HEK293 (cell line): ENCODE measurements around the gene SIDT1.

Source experiments
- CTCF ChIA-PET: fragments of 350-600 bp; formaldehyde crosslinking; extraction: SDS; loops from one replicate; lab custom pipeline; 2021; ENCODE audit warnings: antibody characterized with exemption; lab: Yijun Ruan, JAX
- POLR2A ChIA-PET: fragments of 300-600 bp; formaldehyde crosslinking; extraction: SDS; loops from one replicate; lab custom pipeline; 2020; ENCODE audit warnings: antibody characterized with exemption, inconsistent platforms; lab: Yijun Ruan, JAX
- H3K27ac ChIP-seq: fragments of 200-500 bp; sonication (Bioruptor generic); 2 replicates; pipeline ENCODE4 v1.5.1; 2014; ENCODE audit warnings: low read depth, low read length, control low read depth, inconsistent platforms; ENCODE audit errors: extremely low read depth
- H3K36me3 ChIP-seq, 2 experiments: fragments of 200-500 bp in 1 of 2; sonication (Bioruptor generic) in 1 of 2; 1 replicate in 1 of 2; 2 replicates in 1 of 2; pipeline ENCODE4 v1.5.1; 2014 to 2017; ENCODE audit warnings: inconsistent platforms in 2 of 2, low read length in 2 of 2; ENCODE audit not compliant: control insufficient read depth in 2 of 2, insufficient read depth in 1 of 2
- H3K4me1 ChIP-seq: fragments of 200-500 bp; sonication (Bioruptor generic); 2 replicates; pipeline ENCODE4 v1.5.1; 2014; ENCODE audit warnings: mild to moderate bottlenecking, low read length, inconsistent platforms; ENCODE audit not compliant: control insufficient read depth, insufficient read depth
- H3K4me3 ChIP-seq: 2 replicates; pipeline ENCODE4 v1.5.1; 2011; ENCODE audit warnings: low read depth, mild to moderate bottlenecking, control low read depth, low read length, moderate library complexity
- H3K9me3 ChIP-seq: fragments of 200-500 bp; sonication (Bioruptor generic); 2 replicates; pipeline ENCODE4 v1.5.1; 2014; ENCODE audit warnings: low read depth, low read length, inconsistent platforms; ENCODE audit not compliant: control insufficient read depth, insufficient read depth
- BCL6B ChIP-seq: fragments of 450-650 bp; formaldehyde crosslinking; IDR thresholded peaks from 2 replicates; pipeline ENCODE4 v1.5.1; 2017; ENCODE audit warnings: missing biosample characterization, missing genetic modification characterization
- PRDM6 ChIP-seq: fragments of 450-650 bp; formaldehyde crosslinking; IDR thresholded peaks from 2 replicates; pipeline ENCODE4 v1.5.1; 2017; ENCODE audit warnings: missing biosample characterization, missing genetic modification characterization
- RBAK ChIP-seq: fragments of 450-650 bp; formaldehyde crosslinking; IDR thresholded peaks from 2 replicates; pipeline ENCODE4 v1.5.1; 2016; ENCODE audit warnings: missing biosample characterization, missing genetic modification characterization
- SP3 ChIP-seq: fragments of 450-650 bp; formaldehyde crosslinking; IDR thresholded peaks from 2 replicates; pipeline ENCODE4 v1.5.1; 2016; ENCODE audit warnings: missing biosample characterization, missing genetic modification characterization
- TRIM28 ChIP-seq: IDR thresholded peaks from 2 replicates; pipeline ENCODE4 v1.6.1; 2011; ENCODE audit warnings: low read length, control low read depth, borderline replicate concordance
- ZEB2 ChIP-seq: fragments of 450-650 bp; formaldehyde crosslinking; IDR thresholded peaks from 2 replicates; pipeline ENCODE4 v1.5.1; 2016; ENCODE audit warnings: missing biosample characterization, missing genetic modification characterization
- ZFHX2 ChIP-seq: fragments of 450-650 bp; formaldehyde crosslinking; conservative IDR thresholded peaks from 2 replicates; pipeline ENCODE4 v1.5.1; 2016; ENCODE audit warnings: missing biosample characterization, missing genetic modification characterization
- ZIC2 ChIP-seq: fragments of 450-650 bp; formaldehyde crosslinking; IDR thresholded peaks from 2 replicates; pipeline ENCODE4 v1.5.1; 2016; ENCODE audit warnings: missing biosample characterization, missing genetic modification characterization
- ZNF10 ChIP-seq: fragments of 450-650 bp; formaldehyde crosslinking; IDR thresholded peaks from 2 replicates; pipeline ENCODE4 v1.5.1; 2017; ENCODE audit warnings: missing biosample characterization, missing genetic modification characterization
- ZNF114 ChIP-seq: fragments of 450-650 bp; formaldehyde crosslinking; IDR thresholded peaks from 2 replicates; pipeline ENCODE4 v1.5.0; 2017; ENCODE audit warnings: missing biosample characterization, missing genetic modification characterization
- ZNF140 ChIP-seq: fragments of 450-650 bp; formaldehyde crosslinking; IDR thresholded peaks from 2 replicates; pipeline ENCODE4 v1.5.1; 2016; ENCODE audit warnings: missing biosample characterization, missing genetic modification characterization
- ZNF155 ChIP-seq: fragments of 450-650 bp; formaldehyde crosslinking; IDR thresholded peaks from 2 replicates; pipeline ENCODE4 v1.5.1; 2016; ENCODE audit warnings: missing biosample characterization, missing genetic modification characterization
- ZNF18 ChIP-seq: fragments of 450-650 bp; formaldehyde crosslinking; IDR thresholded peaks from 2 replicates; pipeline ENCODE4 v1.5.1; 2016; ENCODE audit warnings: missing biosample characterization, missing genetic modification characterization
- ZNF202 ChIP-seq: fragments of 450-650 bp; formaldehyde crosslinking; IDR thresholded peaks from 2 replicates; pipeline ENCODE4 v1.5.1; 2016; ENCODE audit warnings: missing biosample characterization, missing genetic modification characterization, borderline replicate concordance
- ZNF214 ChIP-seq: fragments of 450-650 bp; formaldehyde crosslinking; IDR thresholded peaks from 2 replicates; pipeline ENCODE4 v1.5.1; 2017; ENCODE audit warnings: missing biosample characterization, mild to moderate bottlenecking, missing genetic modification characterization, borderline replicate concordance
- ZNF248 ChIP-seq: fragments of 450-650 bp; formaldehyde crosslinking; IDR thresholded peaks from 2 replicates; pipeline ENCODE4 v1.5.1; 2017; ENCODE audit warnings: missing biosample characterization, missing genetic modification characterization
- ZNF366 ChIP-seq: fragments of 450-650 bp; formaldehyde crosslinking; conservative IDR thresholded peaks from 2 replicates; pipeline ENCODE4 v1.5.1; 2016; ENCODE audit warnings: missing biosample characterization, missing genetic modification characterization
- ZNF37A ChIP-seq: fragments of 450-650 bp; IDR thresholded peaks from 2 replicates; pipeline ENCODE4 v1.5.1; 2018; ENCODE audit warnings: missing biosample characterization, missing genetic modification characterization
- ZNF433 ChIP-seq: fragments of 450-650 bp; formaldehyde crosslinking; IDR thresholded peaks from 2 replicates; pipeline ENCODE4 v1.5.1; 2016; ENCODE audit warnings: missing biosample characterization, missing genetic modification characterization, low read depth
- ZNF449 ChIP-seq: fragments of 450-650 bp; formaldehyde crosslinking; IDR thresholded peaks from 2 replicates; pipeline ENCODE4 v1.5.1; 2017; ENCODE audit warnings: missing biosample characterization, mild to moderate bottlenecking, missing genetic modification characterization, moderate library complexity
- ZNF473 ChIP-seq: fragments of 450-650 bp; formaldehyde crosslinking; IDR thresholded peaks from 2 replicates; pipeline ENCODE4 v1.5.1; 2017; ENCODE audit warnings: missing biosample characterization, missing genetic modification characterization
- ZNF514 ChIP-seq: fragments of 450-650 bp; formaldehyde crosslinking; IDR thresholded peaks from 2 replicates; pipeline ENCODE4 v1.5.1; 2016; ENCODE audit warnings: missing biosample characterization, missing genetic modification characterization
- ZNF521 ChIP-seq: fragments of 450-650 bp; formaldehyde crosslinking; IDR thresholded peaks from 2 replicates; pipeline ENCODE4 v1.5.1; 2017; ENCODE audit warnings: missing biosample characterization, mild to moderate bottlenecking, missing genetic modification characterization
- ZNF555 ChIP-seq: fragments of 450-650 bp; formaldehyde crosslinking; conservative IDR thresholded peaks from 2 replicates; pipeline ENCODE4 v1.5.1; 2017; ENCODE audit warnings: missing biosample characterization, mild to moderate bottlenecking, missing genetic modification characterization, inconsistent platforms
- ZNF580 ChIP-seq: fragments of 450-650 bp; formaldehyde crosslinking; IDR thresholded peaks from 2 replicates; pipeline ENCODE4 v1.5.1; 2016; ENCODE audit warnings: missing biosample characterization, missing genetic modification characterization
- ZNF629 ChIP-seq: fragments of 450-650 bp; formaldehyde crosslinking; IDR thresholded peaks from 2 replicates; pipeline ENCODE4 v1.5.1; 2017; ENCODE audit warnings: missing biosample characterization, missing genetic modification characterization
- ZNF645 ChIP-seq: fragments of 450-650 bp; formaldehyde crosslinking; IDR thresholded peaks from 2 replicates; pipeline ENCODE4; 2016; ENCODE audit warnings: missing biosample characterization, missing genetic modification characterization
- ZNF747 ChIP-seq: fragments of 450-650 bp; formaldehyde crosslinking; IDR thresholded peaks from 2 replicates; pipeline ENCODE4 v1.5.1; 2016; ENCODE audit warnings: missing biosample characterization, missing genetic modification characterization
- ZNF768 ChIP-seq: fragments of 450-650 bp; formaldehyde crosslinking; IDR thresholded peaks from 2 replicates; pipeline ENCODE4 v1.5.1; 2018; ENCODE audit warnings: missing biosample characterization, mild to moderate bottlenecking, missing genetic modification characterization

Gene SIDT1

GRCh38 chr3:113629584-113630421 lies 97.4 kb downstream of the SIDT1 start:
- CTCF ChIA-PET: interaction anchor here (0.9 kb wide), 1 partner anchor 52 kb away, joined by 5 read pairs; no protein-coding TSS in a partner anchor
- Histone ChIP-seq H3K4me3 (no peak overlapping the region), H3K4me1 (no peaks in the 10 kb centered on the region), H3K9me3 (no peaks in the 10 kb centered on the region), H3K27ac (no peak overlapping the region), H3K36me3 (no peaks in the 10 kb centered on the region)
- POLR2A ChIA-PET: no interaction called here
- TF ChIP-seq ZIC2 (tag by site-specific recombination) (no peak), SP3 (tag by site-specific recombination) (no peak), ZNF645 (tag by site-specific recombination) (no peak), ZNF37A (tag by site-specific recombination) (no peak), RBAK (no peak), ZNF10 (tag by site-specific recombination) (no peak), ZNF580 (tag by site-specific recombination) (no peak), ZNF449 (tag by site-specific recombination) (no peak), ZNF433 (tag by site-specific recombination) (no peak), ZNF521 (tag by site-specific recombination) (no peak), TRIM28 (no peak), ZNF555 (no peak), ZNF114 (no peak)

GRCh38 chr3:113630956-113631542 lies 98.7 kb downstream of the SIDT1 start:
- H3K9me3 ChIP-seq: no peaks in the 10 kb centered on the region
- H3K4me3 ChIP-seq: no peak overlapping the region
- H3K4me1 ChIP-seq: no peaks in the 10 kb centered on the region
- CTCF ChIA-PET: interaction anchor here (0.8 kb wide), 1 partner anchor 38 kb away, joined by 4 read pairs; no protein-coding TSS in a partner anchor
- no peak overlapping the region for H3K27ac ChIP-seq
- POLR2A ChIA-PET: no interaction called here
- no peaks in the 10 kb centered on the region for H3K36me3 ChIP-seq
- TF ChIP-seq BCL6B (tag by site-specific recombination) (no peak), ZNF768 (tag by site-specific recombination) (no peak), ZNF155 (tag by site-specific recombination) (no peak), ZEB2 (tag by site-specific recombination) (no peak), ZNF514 (tag by site-specific recombination) (no peak), ZNF473 (tag by site-specific recombination) (no peak), ZNF18 (tag by site-specific recombination) (no peak), ZNF629 (no peak), ZFHX2 (tag by site-specific recombination) (no peak), ZNF366 (no peak), ZNF202 (tag by site-specific recombination) (no peak), ZNF140 (tag by site-specific recombination) (no peak), ZNF747 (tag by site-specific recombination) (no peak), PRDM6 (tag by site-specific recombination) (no peak), ZNF214 (tag by site-specific recombination) (no peak), ZNF248 (tag by site-specific recombination) (no peak)
